Astrocyte (in vitro differentiated cells and primary cell): ENCODE measurements around the gene NDUFS2. TPM values are rescaled to one million over a fixed set of nuclear protein-coding genes. Genes with fewer than 3 reads are reported as not detected.

Source experiments
- DNase-seq: peaks from one replicate; pipeline ENCODE4 v3.0.0-alpha.2; 2010; ENCODE audit warnings: low read depth
- FAIRE-seq: peaks from 2 replicates; lab custom pipeline; 2011; peaks lifted over from hg19 to GRCh38; lab: Jason Lieb, UNC
- H2AFZ ChIP-seq: 2 replicates; pipeline ENCODE4 v1.6.0; 2012; ENCODE audit warnings: low read depth, low read length, inconsistent platforms
- H3K27ac ChIP-seq: 2 replicates; pipeline ENCODE4 v1.5.1; 2011; ENCODE audit warnings: low read depth, low read length, inconsistent platforms
- H3K27me3 ChIP-seq: 2 replicates; pipeline ENCODE4 v1.6.0; 2011; ENCODE audit warnings: low read length, inconsistent platforms; ENCODE audit not compliant: insufficient read depth
- H3K36me3 ChIP-seq: 2 replicates; pipeline ENCODE4 v1.5.1; 2011; ENCODE audit warnings: low read length, inconsistent platforms; ENCODE audit not compliant: insufficient read depth
- H3K4me1 ChIP-seq: 2 replicates; pipeline ENCODE4 v1.5.1; 2011; ENCODE audit warnings: low read length, inconsistent platforms; ENCODE audit not compliant: insufficient read depth
- H3K4me2 ChIP-seq: 2 replicates; pipeline ENCODE4 v1.6.0; 2012; ENCODE audit warnings: low read length, inconsistent platforms
- H3K4me3 ChIP-seq: 2 replicates; pipeline ENCODE4 v1.5.1; 2011; ENCODE audit warnings: low read depth, mild to moderate bottlenecking, low read length, inconsistent platforms; ENCODE audit not compliant: insufficient read depth
- H3K79me2 ChIP-seq: 2 replicates; pipeline ENCODE4 v1.6.0; 2012; ENCODE audit warnings: mild to moderate bottlenecking, low read length, inconsistent platforms; ENCODE audit not compliant: insufficient read depth
- H3K9ac ChIP-seq: 2 replicates; pipeline ENCODE4 v1.6.0; 2012; ENCODE audit warnings: mild to moderate bottlenecking, low read length, inconsistent platforms
- H3K9me3 ChIP-seq: 2 replicates; pipeline ENCODE4 v1.5.1; 2012; ENCODE audit warnings: low read depth, mild to moderate bottlenecking, low read length, inconsistent platforms; ENCODE audit not compliant: insufficient read depth
- H4K20me1 ChIP-seq: 2 replicates; pipeline ENCODE4 v1.6.0; 2012; ENCODE audit warnings: low read length, inconsistent platforms; ENCODE audit not compliant: insufficient read depth
- H3K27ac Mint-ChIP-seq: one replicate; pipeline ENCODE4 v1.8.0; 2021; ENCODE audit warnings: mild to moderate bottlenecking, mixed read lengths; ENCODE audit not compliant: unreplicated experiment
- H3K27me3 Mint-ChIP-seq: one replicate; pipeline ENCODE4 v1.8.0; 2021; ENCODE audit warnings: low read depth, mixed read lengths; ENCODE audit not compliant: unreplicated experiment
- H3K36me3 Mint-ChIP-seq: one replicate; pipeline ENCODE4 v1.8.0; 2021; ENCODE audit warnings: low read depth, mixed read lengths; ENCODE audit not compliant: unreplicated experiment
- H3K4me1 Mint-ChIP-seq: one replicate; pipeline ENCODE4 v1.8.0; 2021; ENCODE audit warnings: low read depth, mixed read lengths; ENCODE audit not compliant: unreplicated experiment
- H3K4me3 Mint-ChIP-seq: one replicate; pipeline ENCODE4 v1.8.0; 2021; ENCODE audit warnings: mild to moderate bottlenecking, moderate library complexity, mixed read lengths; ENCODE audit not compliant: unreplicated experiment
- H3K9me3 Mint-ChIP-seq: one replicate; pipeline ENCODE4 v1.8.0; 2021; ENCODE audit warnings: mild to moderate bottlenecking, mixed read lengths; ENCODE audit not compliant: unreplicated experiment
- CTCF ChIP-seq: IDR thresholded peaks from 2 replicates; pipeline ENCODE4 v1.5.1; 2011; ENCODE audit warnings: low read depth, mild to moderate bottlenecking, inconsistent platforms, low read length, moderate library complexity; ENCODE audit not compliant: insufficient read depth
- EZH2 ChIP-seq: IDR thresholded peaks from 2 replicates; pipeline ENCODE4 v1.6.1; 2012; ENCODE audit warnings: mild to moderate bottlenecking, low read length, inconsistent platforms; ENCODE audit not compliant: insufficient read depth
- total RNA-seq: library from RNA; stranded (reverse); gene quantifications from 2 replicates; pipeline ENCODE4 v1.2.1, GENCODE V29; 2021

Gene NDUFS2
- total RNA-seq, 1 donor from 2014 or later: 59.9 TPM

- no peak for FAIRE-seq
- peak overlapping the region; percentile 97 for H3K4me2 ChIP-seq
- H3K27ac Mint-ChIP-seq: no peak overlapping the region
These were observed 41.5 kb upstream of the NDUFS2 start for GRCh38 chr1:161160671-161161145.

GRCh38 chr1:161161652-161162051, 40.5 kb upstream of the NDUFS2 start:
- no peaks in the 10 kb centered on the region for H3K9me3 ChIP-seq
- H3K79me2 ChIP-seq: peaks cover 30% of the 10 kb centered on the region
- no peak overlapping the region for H3K9ac ChIP-seq
- peaks cover 14% of the 10 kb centered on the region for H3K36me3 ChIP-seq
- no peak for FAIRE-seq
- no peak for DNase-seq
- H3K4me1 ChIP-seq: peaks cover 19% of the 10 kb centered on the region
- Mint-ChIP-seq H3K36me3 (peaks cover 6% of the 10 kb centered on the region), H3K4me1 (peaks cover 19% of the 10 kb centered on the region), H3K4me3 (peak overlapping the region; percentile 42), H3K27ac (peak overlapping the region; percentile 11), H3K27me3 (no peaks in the 10 kb centered on the region), H3K9me3 (no peaks in the 10 kb centered on the region)
- H3K4me3 ChIP-seq: no peak overlapping the region
- no peak overlapping the region for H3K4me2 ChIP-seq
- no peaks in the 10 kb centered on the region for H3K27me3 ChIP-seq
- H2AFZ ChIP-seq: no peak overlapping the region
- no peak overlapping the region for H3K27ac ChIP-seq
- H4K20me1 ChIP-seq: no peaks in the 10 kb centered on the region
- TF ChIP-seq CTCF: no peak
- no peak for TF ChIP-seq EZH2

More at GRCh38 chr1:161160671-161161145, 41.5 kb upstream of the NDUFS2 start:
- no peak for DNase-seq
- H3K9ac ChIP-seq: no peak overlapping the region
- H3K4me1 ChIP-seq: peaks cover 15% of the 10 kb centered on the region
- Mint-ChIP-seq H3K9me3 (no peaks in the 10 kb centered on the region), H3K27me3 (no peaks in the 10 kb centered on the region), H3K36me3 (peaks cover 6% of the 10 kb centered on the region), H3K4me3 (peak overlapping the region; percentile 86), H3K4me1 (peaks cover 19% of the 10 kb centered on the region)
- H3K9me3 ChIP-seq: no peaks in the 10 kb centered on the region
- no peak overlapping the region for H2AFZ ChIP-seq
- H3K36me3 ChIP-seq: peaks cover 14% of the 10 kb centered on the region
- no peak for TF ChIP-seq EZH2
- no peak for TF ChIP-seq CTCF
- H3K4me3 ChIP-seq: no peak overlapping the region
- H3K79me2 ChIP-seq: peaks cover 32% of the 10 kb centered on the region
- no peak overlapping the region for H3K27ac ChIP-seq
- H3K27me3 ChIP-seq: no peaks in the 10 kb centered on the region
- H4K20me1 ChIP-seq: no peaks in the 10 kb centered on the region

GRCh38 chr1:161162052-161162451, 40.1 kb upstream of the NDUFS2 start:
- DNase-seq: no peak
- peak overlapping the region; percentile 11 for H3K27ac Mint-ChIP-seq
- H3K9me3 ChIP-seq: no peaks in the 10 kb centered on the region

More at GRCh38 chr1:161162052-161162451, 40.1 kb upstream of the NDUFS2 start:
- no peaks in the 10 kb centered on the region for H3K27me3 ChIP-seq
- H4K20me1 ChIP-seq: no peaks in the 10 kb centered on the region
- no peaks in the 10 kb centered on the region for H3K9me3 Mint-ChIP-seq
- H3K27me3 Mint-ChIP-seq: no peaks in the 10 kb centered on the region
- H3K4me1 Mint-ChIP-seq: peaks cover 21% of the 10 kb centered on the region
- no peak overlapping the region for H3K9ac ChIP-seq
- peak overlapping the region; percentile 42 for H3K4me3 Mint-ChIP-seq
- no peak overlapping the region for H3K27ac ChIP-seq
- no peak for TF ChIP-seq CTCF
- no peak for TF ChIP-seq EZH2
- H3K4me2 ChIP-seq: no peak overlapping the region
- H2AFZ ChIP-seq: no peak overlapping the region
- peaks cover 6% of the 10 kb centered on the region for H3K36me3 Mint-ChIP-seq
- H3K4me3 ChIP-seq: no peak overlapping the region
- H3K79me2 ChIP-seq: peaks cover 33% of the 10 kb centered on the region
- peaks cover 12% of the 10 kb centered on the region for H3K36me3 ChIP-seq
- H3K4me1 ChIP-seq: peaks cover 23% of the 10 kb centered on the region
- no peak for FAIRE-seq
